Aorta (tissue), 5 donors: Measurements from ENCODE around the gene NTSR1. TPM values are rescaled to one million over a fixed set of nuclear protein-coding genes. Genes with fewer than 3 reads are reported as not detected.
A peak's percentile ranks its signal among the peaks of the same experiment; 100 is the strongest.

Experiments used
- ATAC-seq: fragments of 200-7000 bp; cut with Tn5 transposase; one replicate; pipeline ENCODE4 v1.9.1; 2022; ENCODE audit warnings: moderate library complexity; ENCODE audit not compliant: low FRiP score
- DNase-seq, 2 donors: peaks; one replicate each; pipeline ENCODE4 v3.0.0-alpha.2; 2020
- H3K27ac ChIP-seq, 2 donors: one replicate each; pipeline ENCODE4 v1.5.1; 2013; ENCODE audit warnings: low read length in 2 of 2, mild to moderate bottlenecking in 2 of 2, moderate library complexity in 2 of 2, control low read depth in 1 of 2, inconsistent platforms in 1 of 2, low read depth in 1 of 2
- H3K27me3 ChIP-seq, 2 donors: one replicate each; pipeline ENCODE4 v1.6.1; 2013; ENCODE audit warnings: control low read depth in 1 of 2, low read length in 1 of 2, mild to moderate bottlenecking in 1 of 2, moderate library complexity in 1 of 2; ENCODE audit not compliant: insufficient read depth in 2 of 2, control insufficient read depth in 1 of 2
- H3K36me3 ChIP-seq, 2 donors: one replicate each; pipeline ENCODE4 v1.6.1; 2013; ENCODE audit warnings: control low read depth in 1 of 2, low read length in 1 of 2, mild to moderate bottlenecking in 1 of 2; ENCODE audit not compliant: insufficient read depth in 2 of 2, control insufficient read depth in 1 of 2
- H3K4me1 ChIP-seq, 2 donors: one replicate each; pipeline ENCODE4 v1.6.1; 2013; ENCODE audit warnings: low read length in 2 of 2, control low read depth in 1 of 2, mild to moderate bottlenecking in 1 of 2, moderate library complexity in 1 of 2; ENCODE audit not compliant: insufficient read depth in 2 of 2, control insufficient read depth in 1 of 2
- H3K4me3 ChIP-seq, 2 donors: one replicate each; pipeline ENCODE4 v1.5.1; 2013; ENCODE audit warnings: low read length in 2 of 2, control low read depth in 1 of 2, mild to moderate bottlenecking in 1 of 2
- H3K9me3 ChIP-seq: one replicate; pipeline ENCODE4 v1.6.1; 2013; ENCODE audit warnings: mild to moderate bottlenecking, low read length; ENCODE audit not compliant: control insufficient read depth
- WGBS, 2 donors: extraction: QIAGEN DNeasy Blood & Tissue Kit; methylation state at CpG; one replicate each; pipeline ENCODE4 v1.1.7; 2013; 5-methylcytosine and 5-hydroxymethylcytosine counted together
- intact Hi-C, 2 donors: fragments of 100-400 bp; cut with DNase I; formaldehyde crosslinking; loops; one replicate each; pipeline versions ENCODE4 v1.14.2 to v1.15.0; 2022
- polyA plus RNA-seq, 2 donors: library from polyadenylated mRNA; stranded (reverse); fragments of 200-250 nt; gene quantifications; one replicate each; pipeline ENCODE4 v1.2.3, GENCODE V29; 2013
- total RNA-seq, 2 donors: library from RNA; stranded (reverse); fragmentation: NEBNext Ultra II Directional; extraction: Animal tissue kit (Norgen Biotek cat#: 25700); gene quantifications; one replicate each; pipeline ENCODE4 v1.2.1, GENCODE V29; 2021
- donor health status: healthy with polysubstance abuse.
- donor health status: Bipolar disorder and iron deficiency.
- donor health status: DM: no; HTN: no; CAD: no.
- donor health status: DM: no; HTN: no; CAD: no.
- donor health status: DM: yes; HTN: yes; CAD: no.

The NTSR1 gene
- total and polyA plus RNA-seq, 4 donors: not detected

DNA sequence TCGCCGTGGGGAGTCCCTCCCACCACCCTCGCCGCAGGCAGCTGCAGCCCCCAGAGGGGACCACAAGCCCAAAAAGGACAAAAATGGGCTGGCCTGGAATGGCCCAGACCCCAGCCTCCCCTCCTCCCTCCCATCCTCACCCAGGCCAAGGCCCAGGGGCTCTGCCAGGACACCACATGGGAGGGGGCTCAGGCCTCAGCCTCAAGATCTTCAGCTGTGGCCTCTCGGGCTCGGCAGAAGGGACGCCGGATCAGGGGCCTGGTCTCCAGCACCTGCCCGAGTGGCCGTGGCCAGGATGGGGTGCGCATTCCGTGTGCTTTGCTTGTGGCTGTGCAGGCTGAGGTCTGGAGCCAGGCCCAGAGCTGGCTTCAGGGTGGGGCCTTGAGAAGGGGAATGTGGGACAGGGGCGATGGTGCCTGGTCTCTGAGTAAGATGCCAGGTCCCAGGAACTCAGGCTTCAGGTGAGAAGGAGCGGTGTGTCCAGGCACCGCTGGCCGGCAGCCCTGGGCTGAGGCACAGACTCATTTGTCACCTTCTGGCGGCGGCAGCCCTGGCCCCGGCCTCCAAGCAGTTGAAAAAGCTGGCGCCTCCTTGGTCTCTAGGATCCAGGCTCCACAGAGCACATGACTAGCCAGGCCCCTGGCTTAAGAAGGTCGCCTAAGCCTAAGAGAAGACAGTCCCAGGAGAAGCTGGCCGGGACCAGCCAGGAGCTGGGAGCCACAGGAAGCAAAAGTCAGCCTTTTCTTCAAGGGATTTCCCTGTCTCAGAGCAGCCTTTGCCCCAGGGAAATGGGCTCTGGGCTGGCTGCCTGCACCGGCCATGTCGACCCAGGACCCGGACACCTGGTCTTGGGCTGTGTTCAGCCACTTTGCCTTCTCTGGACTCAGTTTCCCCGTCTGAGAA lies 52.5 kb downstream of the NTSR1 start:
- Histone ChIP-seq H3K27me3 (no peaks in the 10 kb centered on the region), H3K9me3 (peaks cover 3% of the 10 kb centered on the region), H3K36me3 (no peaks in the 10 kb centered on the region), H3K4me3 (no peak overlapping the region), H3K27ac (no peak overlapping the region), H3K4me1 (no peaks in the 10 kb centered on the region)
- ATAC-seq: no peak
- 33 to 36% methylated on average over 26 of the region's 26 CpGs for WGBS, 2 donors
- intact Hi-C loops: no loop called here
- peak in 1 of 2 donors; percentile 50 for DNase-seq

GRCh38 chr20:62761759-62762131 lies 53.1 kb downstream of the NTSR1 start:
- ATAC-seq: no peak
- Histone ChIP-seq H3K4me3 (no peak overlapping the region), H3K27ac (no peak overlapping the region), H3K4me1 (no peaks in the 10 kb centered on the region), H3K9me3 (peaks cover 3% of the 10 kb centered on the region), H3K27me3 (no peaks in the 10 kb centered on the region), H3K36me3 (no peaks in the 10 kb centered on the region)
- DNase-seq: peak in 1 of 2 donors; percentile 21
- WGBS, 2 donors: 91 to 94% methylated on average over 6 of the region's 6 CpGs
- intact Hi-C loops: no loop called here

DNA sequence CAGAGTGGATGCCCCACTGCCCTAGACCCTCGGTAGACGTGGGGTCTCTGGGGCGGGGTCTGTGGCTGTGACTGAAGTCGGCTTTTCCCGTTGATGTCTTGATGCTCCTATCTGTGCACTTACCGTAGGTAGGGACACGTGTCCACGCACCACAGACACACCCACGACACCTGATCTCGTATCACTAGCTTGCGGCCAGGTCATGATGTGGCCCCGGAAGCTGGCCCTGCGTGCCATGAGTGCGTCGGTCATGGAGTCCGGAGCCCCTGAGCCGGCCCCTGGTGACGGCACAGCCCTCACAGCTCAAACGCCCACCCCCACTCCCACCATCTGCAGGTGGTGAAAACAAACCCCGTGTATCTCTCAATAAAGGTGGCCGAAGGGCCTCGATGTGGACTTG lies 53.7 kb downstream of the NTSR1 start:
- Histone ChIP-seq H3K36me3 (no peaks in the 10 kb centered on the region), H3K9me3 (peaks cover 3% of the 10 kb centered on the region), H3K27ac (no peak overlapping the region), H3K4me3 (no peak overlapping the region), H3K27me3 (no peaks in the 10 kb centered on the region), H3K4me1 (no peaks in the 10 kb centered on the region)
- no peak for ATAC-seq
- peak in 1 of 2 donors; percentile 46 for DNase-seq
- 83 to 87% methylated on average over 22 of the region's 22 CpGs for WGBS, 2 donors
- intact Hi-C loops: no loop called here

- WGBS, 2 donors: 82% methylated on average over 16 of the region's 16 CpGs
- ATAC-seq (no peak), DNase-seq (peak in 1 of 2 donors; percentile 32)
- intact Hi-C loops: no loop called here
- H3K4me1 ChIP-seq: no peaks in the 10 kb centered on the region
- H3K27ac ChIP-seq: no peak overlapping the region
- no peaks in the 10 kb centered on the region for H3K9me3 ChIP-seq
- H3K27me3 ChIP-seq: no peaks in the 10 kb centered on the region
- H3K36me3 ChIP-seq: no peaks in the 10 kb centered on the region
- H3K4me3 ChIP-seq: no peak overlapping the region
These were observed 54.2 kb downstream of the NTSR1 start for GRCh38 chr20:62762801-62763368.

GRCh38 chr20:62763404-62763803 lies 54.8 kb downstream of the NTSR1 start:
- no peaks in the 10 kb centered on the region for H3K9me3 ChIP-seq
- intact Hi-C loops: no loop called here
- H3K4me3 ChIP-seq: no peak overlapping the region
- no peaks in the 10 kb centered on the region for H3K4me1 ChIP-seq
- no peak overlapping the region for H3K27ac ChIP-seq
- no peaks in the 10 kb centered on the region for H3K27me3 ChIP-seq
- H3K36me3 ChIP-seq: no peaks in the 10 kb centered on the region
- peak in 1 of 2 donors; percentile 21 for DNase-seq
- no peak for ATAC-seq
- WGBS, 2 donors: 92 to 95% methylated on average over 4 of the region's 4 CpGs

GRCh38 chr20:62764156-62764935 lies 55.7 kb downstream of the NTSR1 start:
- 94 to 99% methylated on average over 26 of the region's 26 CpGs for WGBS, 2 donors
- H3K4me1 ChIP-seq: no peaks in the 10 kb centered on the region
- no peak overlapping the region for H3K27ac ChIP-seq
- DNase-seq (peak in 1 of 2 donors; percentile 31), ATAC-seq (no peak)
- intact Hi-C loops: no loop called here
- H3K36me3 ChIP-seq: no peaks in the 10 kb centered on the region
- H3K27me3 ChIP-seq: no peaks in the 10 kb centered on the region
- no peaks in the 10 kb centered on the region for H3K9me3 ChIP-seq
- no peak overlapping the region for H3K4me3 ChIP-seq

GRCh38 chr20:62765021-62765420 lies 56.4 kb downstream of the NTSR1 start:
- Histone ChIP-seq H3K4me3 (no peak overlapping the region), H3K27me3 (no peaks in the 10 kb centered on the region), H3K36me3 (no peaks in the 10 kb centered on the region), H3K4me1 (no peaks in the 10 kb centered on the region), H3K27ac (no peak overlapping the region), H3K9me3 (no peaks in the 10 kb centered on the region)
- WGBS, 2 donors: 88 to 91% methylated on average over 6 of the region's 6 CpGs
- ATAC-seq (no peak), DNase-seq (no peak)
- intact Hi-C loops: no loop called here

- Histone ChIP-seq H3K27ac (no peak overlapping the region), H3K9me3 (no peaks in the 10 kb centered on the region), H3K27me3 (no peaks in the 10 kb centered on the region), H3K4me3 (no peak overlapping the region), H3K4me1 (no peaks in the 10 kb centered on the region), H3K36me3 (no peaks in the 10 kb centered on the region)
- WGBS, 2 donors: 86 to 88% methylated on average over 14 to 15 of the region's 15 CpGs
- ATAC-seq (no peak), DNase-seq (peak in 1 of 2 donors; percentile 30)
- intact Hi-C loops: no loop called here
These were observed 56.9 kb downstream of the NTSR1 start for GRCh38 chr20:62765432-62766070.
